ENCODE results near the gene TECPR2. TPM values are rescaled to one million over a fixed set of nuclear protein-coding genes. Genes with fewer than 3 reads are reported as not detected.
A peak's percentile ranks its signal among the peaks of the same experiment; 100 is the strongest.

Gene TECPR2
- total RNA-seq, 3 donors from 2014 or later, result 19.8 to 25.2 (median 19.9) TPM

GRCh38 chr14:102499401-102500157, 136.8 kb downstream of the TECPR2 start:
- no peak for TF ChIP-seq CTCF (IDR thresholded peaks at IDR 0.05)
- TF ChIP-seq POLR2AphosphoS5 (IDR thresholded peaks at IDR 0.05), result no peak
- TF ChIP-seq POLR2A (IDR thresholded peaks at IDR 0.05), result no peak
- intact Hi-C loops (cut with DNase I; ENCODE audit: low total_unique reads), result no loop called here
- H3K27me3 ChIP-seq, result no peaks in the 10 kb centered on the region
- H3K9me3 ChIP-seq, result no peaks in the 10 kb centered on the region
- no peaks in the 10 kb centered on the region for H3K36me3 ChIP-seq
- no peaks in the 10 kb centered on the region for H3K4me1 ChIP-seq
- H3K4me3 ChIP-seq, result no peak overlapping the region
- peak overlapping the region; percentile 70 to 81 for H3K27ac ChIP-seq
- DNase-seq (ENCODE audit: low spot score in 2 of 2), result no peak

GRCh38 chr14:102500158-102500662, 137.5 kb downstream of the TECPR2 start:
- Histone ChIP-seq H3K9me3 (no peaks in the 10 kb centered on the region), H3K36me3 (no peaks in the 10 kb centered on the region), H3K27me3 (no peaks in the 10 kb centered on the region), H3K27ac (peak overlapping the region; percentile 70 to 81), H3K4me1 (no peaks in the 10 kb centered on the region), H3K4me3 (no peak overlapping the region)
- intact Hi-C loops (cut with DNase I; ENCODE audit: low total_unique reads), result no loop called here
- peak in 1 of 2 donors; percentile 74 for DNase-seq (ENCODE audit: low spot score in 2 of 2)
- TF ChIP-seq POLR2AphosphoS5 (IDR thresholded peaks at IDR 0.05) (peak in 2 of 3 donors; percentile 33 to 60), POLR2A (IDR thresholded peaks at IDR 0.05) (no peak), CTCF (IDR thresholded peaks at IDR 0.05) (no peak)

- Histone ChIP-seq H3K27ac (peak overlapping the region; percentile 70 to 81), H3K9me3 (no peaks in the 10 kb centered on the region), H3K27me3 (no peaks in the 10 kb centered on the region), H3K36me3 (no peaks in the 10 kb centered on the region), H3K4me1 (no peaks in the 10 kb centered on the region), H3K4me3 (no peak overlapping the region)
- intact Hi-C loops (cut with DNase I; ENCODE audit: low total_unique reads), result no loop called here
- no peak for DNase-seq (ENCODE audit: low spot score in 2 of 2)
- TF ChIP-seq CTCF (IDR thresholded peaks at IDR 0.05) (no peak), POLR2A (IDR thresholded peaks at IDR 0.05) (no peak), POLR2AphosphoS5 (IDR thresholded peaks at IDR 0.05) (no peak)
Observed at GRCh38 chr14:102500713-102501112, 138.0 kb downstream of the TECPR2 start.

- no peak for DNase-seq (ENCODE audit: low spot score in 2 of 2)
- Histone ChIP-seq H3K27me3 (no peaks in the 10 kb centered on the region), H3K4me1 (no peaks in the 10 kb centered on the region), H3K9me3 (no peaks in the 10 kb centered on the region), H3K4me3 (no peak overlapping the region), H3K27ac (no peak overlapping the region), H3K36me3 (no peaks in the 10 kb centered on the region)
- intact Hi-C loops (cut with DNase I; ENCODE audit: low total_unique reads), result no loop called here
- no peak for TF ChIP-seq POLR2A (IDR thresholded peaks at IDR 0.05)
- no peak for TF ChIP-seq POLR2AphosphoS5 (IDR thresholded peaks at IDR 0.05)
- TF ChIP-seq CTCF (IDR thresholded peaks at IDR 0.05), result no peak
Observed at GRCh38 chr14:102501751-102502315, 139.1 kb downstream of the TECPR2 start.

GRCh38 chr14:102502571-102502970, 139.8 kb downstream of the TECPR2 start:
- TF ChIP-seq POLR2A (IDR thresholded peaks at IDR 0.05) (no peak), CTCF (IDR thresholded peaks at IDR 0.05) (no peak), POLR2AphosphoS5 (IDR thresholded peaks at IDR 0.05) (no peak)

More at GRCh38 chr14:102502571-102502970, 139.8 kb downstream of the TECPR2 start:
- Histone ChIP-seq H3K9me3 (no peaks in the 10 kb centered on the region), H3K27me3 (no peaks in the 10 kb centered on the region), H3K4me3 (no peak overlapping the region), H3K27ac (no peak overlapping the region), H3K36me3 (no peaks in the 10 kb centered on the region), H3K4me1 (no peaks in the 10 kb centered on the region)
- no peak for DNase-seq (ENCODE audit: low spot score in 2 of 2)
- intact Hi-C loops (cut with DNase I; ENCODE audit: low total_unique reads), result no loop called here

All from breast epithelium (tissue), 4 donors.